GM18861 (cell line): Measurements from ENCODE around the gene ESR1.

Source experiments
- ATAC-seq: cut with Tn5 transposase; IDR thresholded peaks from one replicate; pipeline ENCODE4 v1.9.1; 2021; ENCODE audit not compliant: unreplicated experiment

ESR1 gene

DNA sequence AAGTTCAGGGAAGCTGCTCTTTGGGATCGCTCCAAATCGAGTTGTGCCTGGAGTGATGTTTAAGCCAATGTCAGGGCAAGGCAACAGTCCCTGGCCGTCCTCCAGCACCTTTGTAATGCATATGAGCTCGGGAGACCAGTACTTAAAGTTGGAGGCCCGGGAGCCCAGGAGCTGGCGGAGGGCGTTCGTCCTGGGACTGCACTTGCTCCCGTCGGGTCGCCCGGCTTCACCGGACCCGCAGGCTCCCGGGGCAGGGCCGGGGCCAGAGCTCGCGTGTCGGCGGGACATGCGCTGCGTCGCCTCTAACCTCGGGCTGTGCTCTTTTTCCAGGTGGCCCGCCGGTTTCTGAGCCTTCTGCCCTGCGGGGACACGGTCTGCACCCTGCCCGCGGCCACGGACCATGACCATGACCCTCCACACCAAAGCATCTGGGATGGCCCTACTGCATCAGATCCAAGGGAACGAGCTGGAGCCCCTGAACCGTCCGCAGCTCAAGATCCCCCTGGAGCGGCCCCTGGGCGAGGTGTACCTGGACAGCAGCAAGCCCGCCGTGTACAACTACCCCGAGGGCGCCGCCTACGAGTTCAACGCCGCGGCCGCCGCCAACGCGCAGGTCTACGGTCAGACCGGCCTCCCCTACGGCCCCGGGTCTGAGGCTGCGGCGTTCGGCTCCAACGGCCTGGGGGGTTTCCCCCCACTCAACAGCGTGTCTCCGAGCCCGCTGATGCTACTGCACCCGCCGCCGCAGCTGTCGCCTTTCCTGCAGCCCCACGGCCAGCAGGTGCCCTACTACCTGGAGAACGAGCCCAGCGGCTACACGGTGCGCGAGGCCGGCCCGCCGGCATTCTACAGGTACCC, at the start of gene ESR1:
Gene ESR1, plus strand, starts transcription at position 170 of the 858 bp plus-strand sequence. Its CDS starts 231 bp downstream, at position 401.
- ATAC-seq, result no peak

- ATAC-seq, result no peak
Measured at GRCh38 chr6:151760486-151760885, 47.0 kb upstream of the ESR1 start.

DNA sequence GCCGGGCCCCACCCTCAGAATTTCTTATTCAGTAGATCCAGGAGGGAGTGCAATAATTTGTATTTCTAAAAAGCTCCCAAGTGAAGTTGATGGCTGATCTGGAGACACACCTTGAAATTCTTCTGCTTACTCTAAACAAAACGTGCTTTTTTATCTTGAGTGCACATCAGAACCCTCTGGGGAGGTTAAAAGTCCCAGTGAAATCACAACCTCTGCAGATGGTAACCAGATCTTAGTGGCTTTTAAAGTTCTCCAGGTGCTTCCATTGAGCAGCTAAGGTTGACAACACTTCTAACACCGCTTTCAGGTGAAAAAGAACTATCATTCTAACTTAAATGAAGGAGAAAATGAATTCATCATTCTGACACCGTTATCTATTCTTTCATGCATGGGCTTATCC, 45.6 kb upstream of the ESR1 start:
- no peak for ATAC-seq

DNA sequence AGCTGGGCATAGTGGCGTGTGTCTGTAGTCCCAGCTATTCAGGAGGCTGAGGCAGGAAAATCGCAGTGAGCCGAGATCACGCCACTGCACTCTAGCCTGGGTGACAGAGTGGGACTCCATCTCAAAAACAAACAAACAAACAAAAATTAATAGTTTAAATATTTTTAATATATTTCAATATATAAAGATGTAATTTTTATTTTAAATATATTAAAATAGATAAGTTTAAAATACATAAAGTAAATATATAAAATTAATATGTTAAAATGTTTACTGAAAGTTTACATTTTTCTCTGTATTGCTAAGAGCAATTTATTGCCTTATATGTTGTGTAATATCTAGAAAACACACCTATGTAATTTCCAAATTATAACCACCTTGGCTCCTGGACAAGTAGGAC, 44.7 kb upstream of the ESR1 start:
- no peak for ATAC-seq

GRCh38 chr6:151763303-151763702, 44.2 kb upstream of the ESR1 start:
- no peak for ATAC-seq

GRCh38 chr6:151763938-151764680, 43.4 kb upstream of the ESR1 start:
- peak; percentile 74 for ATAC-seq

DNA sequence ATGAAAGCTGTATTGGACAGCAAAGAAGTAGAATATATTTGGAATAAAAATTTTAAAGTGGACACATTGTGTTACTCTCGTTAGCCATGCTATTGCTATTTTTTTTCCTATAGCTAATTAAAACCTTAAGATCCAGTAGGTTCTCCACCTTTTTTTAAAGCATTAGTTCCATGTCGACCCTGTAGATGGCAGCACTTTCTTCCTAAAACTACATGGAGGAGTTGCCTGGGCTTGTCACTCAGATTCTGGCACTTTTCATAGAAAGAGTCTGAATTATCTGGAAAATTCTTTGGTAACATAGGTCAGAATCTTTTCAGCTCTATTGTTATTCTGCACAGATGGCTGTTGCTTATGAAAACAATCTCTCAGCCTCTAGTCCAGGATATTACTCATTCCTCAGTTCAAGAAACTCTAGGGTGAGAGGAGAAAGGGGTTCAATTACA, 42.0 kb upstream of the ESR1 start:
- peak; percentile 70 for ATAC-seq

DNA sequence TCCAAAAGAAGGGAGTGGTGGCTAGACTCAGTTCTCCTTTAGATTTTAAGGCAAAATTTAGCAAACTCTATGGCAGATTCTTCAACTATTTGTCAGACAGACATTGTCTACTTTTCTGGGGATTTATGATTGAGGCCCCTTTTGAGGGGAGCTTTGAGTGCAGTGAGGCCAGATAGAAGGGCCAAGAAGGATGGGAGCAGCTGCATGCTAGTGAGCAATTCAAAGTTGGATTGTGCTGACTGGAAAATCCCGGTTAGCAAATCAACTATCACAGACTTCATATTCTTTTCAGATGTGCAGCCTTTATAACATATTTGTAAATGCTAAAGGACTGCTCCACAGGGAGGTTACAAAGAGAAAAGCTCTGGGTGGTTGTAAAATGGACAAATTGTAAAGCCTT, 35.0 kb upstream of the ESR1 start:
- no peak for ATAC-seq

- ATAC-seq, result no peak
Measured at GRCh38 chr6:151773382-151773781, 34.1 kb upstream of the ESR1 start.

DNA sequence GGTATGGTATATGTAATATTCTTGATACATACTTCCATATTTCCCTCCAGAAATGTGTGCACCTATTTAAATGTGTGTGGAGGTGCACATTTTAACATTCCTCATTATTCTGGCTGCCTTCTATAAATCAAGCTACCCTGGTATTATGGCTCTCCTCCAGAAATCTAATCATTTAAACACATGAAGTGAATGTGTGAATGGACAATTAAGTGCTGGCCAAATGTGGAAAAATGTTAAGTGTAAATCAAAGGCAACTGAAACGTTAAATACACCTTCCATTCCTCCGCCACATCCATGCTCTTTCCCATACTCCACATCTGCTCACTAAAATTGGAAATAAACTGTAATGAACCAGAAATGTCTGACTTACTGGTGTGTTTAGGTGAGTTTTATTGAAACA, 24.9 kb upstream of the ESR1 start:
- ATAC-seq, result no peak

DNA sequence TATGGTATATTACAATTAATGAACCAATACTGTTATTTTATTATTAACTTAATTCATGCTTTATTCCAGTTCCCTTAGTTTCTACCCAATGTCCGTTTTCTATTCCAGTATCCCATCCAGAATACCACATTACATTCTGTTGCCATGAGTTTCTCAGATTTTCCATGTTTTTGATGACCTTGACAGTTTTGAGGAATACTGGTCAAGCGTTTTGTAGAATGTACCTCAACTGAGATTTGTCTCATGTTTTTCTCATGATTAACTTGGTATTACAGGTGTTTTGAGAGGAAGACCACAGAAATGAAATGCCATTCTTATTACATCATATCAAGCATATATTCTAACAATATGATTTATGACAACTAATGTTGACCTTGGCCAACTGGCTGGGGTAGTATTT, 23.8 kb upstream of the ESR1 start:
- ATAC-seq, result no peak

GRCh38 chr6:151784441-151785214, 22.9 kb upstream of the ESR1 start:
- ATAC-seq, result no peak

- ATAC-seq, result no peak
Measured at GRCh38 chr6:151796842-151797530, 10.5 kb upstream of the ESR1 start.

GRCh38 chr6:151803743-151804142, 3.7 kb upstream of the ESR1 start:
- no peak for ATAC-seq

- no peak for ATAC-seq
Measured at GRCh38 chr6:151804585-151805285, 2.7 kb upstream of the ESR1 start.

- ATAC-seq, result no peak
Measured at GRCh38 chr6:151805286-151805840, 2.1 kb upstream of the ESR1 start.

DNA sequence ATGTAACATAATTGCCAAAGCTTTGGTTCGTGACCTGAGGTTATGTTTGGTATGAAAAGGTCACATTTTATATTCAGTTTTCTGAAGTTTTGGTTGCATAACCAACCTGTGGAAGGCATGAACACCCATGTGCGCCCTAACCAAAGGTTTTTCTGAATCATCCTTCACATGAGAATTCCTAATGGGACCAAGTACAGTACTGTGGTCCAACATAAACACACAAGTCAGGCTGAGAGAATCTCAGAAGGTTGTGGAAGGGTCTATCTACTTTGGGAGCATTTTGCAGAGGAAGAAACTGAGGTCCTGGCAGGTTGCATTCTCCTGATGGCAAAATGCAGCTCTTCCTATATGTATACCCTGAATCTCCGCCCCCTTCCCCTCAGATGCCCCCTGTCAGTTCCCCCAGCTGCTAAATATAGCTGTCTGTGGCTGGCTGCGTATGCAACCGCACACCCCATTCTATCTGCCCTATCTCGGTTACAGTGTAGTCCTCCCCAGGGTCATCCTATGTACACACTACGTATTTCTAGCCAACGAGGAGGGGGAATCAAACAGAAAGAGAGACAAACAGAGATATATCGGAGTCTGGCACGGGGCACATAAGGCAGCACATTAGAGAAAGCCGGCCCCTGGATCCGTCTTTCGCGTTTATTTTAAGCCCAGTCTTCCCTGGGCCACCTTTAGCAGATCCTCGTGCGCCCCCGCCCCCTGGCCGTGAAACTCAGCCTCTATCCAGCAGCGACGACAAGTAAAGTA, 547 bp upstream of the ESR1 start:
- ATAC-seq, result no peak

DNA sequence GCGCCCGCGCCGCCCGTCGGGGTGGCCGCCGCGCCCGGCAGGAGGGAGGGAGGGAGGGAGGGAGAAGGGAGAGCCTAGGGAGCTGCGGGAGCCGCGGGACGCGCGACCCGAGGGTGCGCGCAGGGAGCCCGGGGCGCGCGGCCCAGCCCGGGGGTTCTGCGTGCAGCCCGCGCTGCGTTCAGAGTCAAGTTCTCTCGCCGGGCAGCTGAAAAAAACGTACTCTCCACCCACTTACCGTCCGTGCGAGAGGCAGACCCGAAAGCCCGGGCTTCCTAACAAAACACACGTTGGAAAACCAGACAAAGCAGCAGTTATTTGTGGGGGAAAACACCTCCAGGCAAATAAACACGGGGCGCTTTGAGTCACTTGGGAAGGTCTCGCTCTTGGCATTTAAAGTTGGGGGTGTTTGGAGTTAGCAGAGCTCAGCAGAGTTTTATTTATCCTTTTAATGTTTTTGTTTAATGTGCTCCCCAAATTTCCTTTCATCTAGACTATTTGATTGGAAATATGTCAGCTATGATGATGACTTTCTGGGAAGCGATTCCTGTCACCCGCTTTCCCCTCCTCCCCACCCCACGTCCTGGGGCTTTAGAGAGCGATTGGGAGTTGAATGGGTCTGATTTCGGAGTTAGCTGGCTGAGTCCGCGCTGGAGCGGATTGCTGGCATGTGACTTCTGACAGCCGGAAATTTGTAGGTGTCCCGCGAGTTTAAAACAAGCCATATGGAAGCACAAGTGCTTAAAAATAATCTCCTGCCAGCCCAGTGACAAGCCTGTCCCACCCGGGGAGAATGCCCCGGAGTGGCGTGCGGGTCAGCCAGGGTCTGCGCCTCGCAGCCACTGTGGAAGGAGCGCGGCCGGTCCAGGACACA, 1.1 kb downstream of the ESR1 start:
- no peak for ATAC-seq
